ENCODE measurements around the gene ILK.

Gene ILK

GRCh38 chr11:6647836-6648235, 44.3 kb downstream of the ILK start:
- TF ChIP-seq, protein P1, sequence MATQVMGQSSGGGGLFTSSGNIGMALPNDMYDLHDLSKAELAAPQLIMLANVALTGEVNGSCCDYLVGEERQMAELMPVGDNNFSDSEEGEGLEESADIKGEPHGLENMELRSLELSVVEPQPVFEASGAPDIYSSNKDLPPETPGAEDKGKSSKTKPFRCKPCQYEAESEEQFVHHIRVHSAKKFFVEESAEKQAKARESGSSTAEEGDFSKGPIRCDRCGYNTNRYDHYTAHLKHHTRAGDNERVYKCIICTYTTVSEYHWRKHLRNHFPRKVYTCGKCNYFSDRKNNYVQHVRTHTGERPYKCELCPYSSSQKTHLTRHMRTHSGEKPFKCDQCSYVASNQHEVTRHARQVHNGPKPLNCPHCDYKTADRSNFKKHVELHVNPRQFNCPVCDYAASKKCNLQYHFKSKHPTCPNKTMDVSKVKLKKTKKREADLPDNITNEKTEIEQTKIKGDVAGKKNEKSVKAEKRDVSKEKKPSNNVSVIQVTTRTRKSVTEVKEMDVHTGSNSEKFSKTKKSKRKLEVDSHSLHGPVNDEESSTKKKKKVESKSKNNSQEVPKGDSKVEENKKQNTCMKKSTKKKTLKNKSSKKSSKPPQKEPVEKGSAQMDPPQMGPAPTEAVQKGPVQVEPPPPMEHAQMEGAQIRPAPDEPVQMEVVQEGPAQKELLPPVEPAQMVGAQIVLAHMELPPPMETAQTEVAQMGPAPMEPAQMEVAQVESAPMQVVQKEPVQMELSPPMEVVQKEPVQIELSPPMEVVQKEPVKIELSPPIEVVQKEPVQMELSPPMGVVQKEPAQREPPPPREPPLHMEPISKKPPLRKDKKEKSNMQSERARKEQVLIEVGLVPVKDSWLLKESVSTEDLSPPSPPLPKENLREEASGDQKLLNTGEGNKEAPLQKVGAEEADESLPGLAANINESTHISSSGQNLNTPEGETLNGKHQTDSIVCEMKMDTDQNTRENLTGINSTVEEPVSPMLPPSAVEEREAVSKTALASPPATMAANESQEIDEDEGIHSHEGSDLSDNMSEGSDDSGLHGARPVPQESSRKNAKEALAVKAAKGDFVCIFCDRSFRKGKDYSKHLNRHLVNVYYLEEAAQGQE (IDR thresholded peaks at IDR 0.05; ENCODE audit: insufficient replicate concordance, low read depth) = no peak
- no peak for TF ChIP-seq SPI1 (IDR thresholded peaks at IDR 0.05; ENCODE audit: borderline replicate concordance, low read depth)
- no peak for TF ChIP-seq POLR2AphosphoS5 (IDR thresholded peaks at IDR 0.05; ENCODE audit: low read depth)
- no peak for TF ChIP-seq CTCF (IDR thresholded peaks at IDR 0.05; ENCODE audit: insufficient read depth, low read length)
- TF ChIP-seq GABPA (IDR thresholded peaks at IDR 0.05; ENCODE audit: low read depth) = no peak
- no peak overlapping the region for H3K4me3 ChIP-seq (replicated peaks; ENCODE audit: insufficient read depth, low read length)
- DNase-seq (ENCODE audit: low read depth in 1 of 2, low spot score in 1 of 2) = no peak
- peak overlapping the region; percentile 55 for H3K27ac ChIP-seq (replicated peaks)
- H3K27me3 ChIP-seq (ENCODE audit: insufficient read depth, poor library complexity, severe bottlenecking) = no peaks in the 10 kb centered on the region

DNA sequence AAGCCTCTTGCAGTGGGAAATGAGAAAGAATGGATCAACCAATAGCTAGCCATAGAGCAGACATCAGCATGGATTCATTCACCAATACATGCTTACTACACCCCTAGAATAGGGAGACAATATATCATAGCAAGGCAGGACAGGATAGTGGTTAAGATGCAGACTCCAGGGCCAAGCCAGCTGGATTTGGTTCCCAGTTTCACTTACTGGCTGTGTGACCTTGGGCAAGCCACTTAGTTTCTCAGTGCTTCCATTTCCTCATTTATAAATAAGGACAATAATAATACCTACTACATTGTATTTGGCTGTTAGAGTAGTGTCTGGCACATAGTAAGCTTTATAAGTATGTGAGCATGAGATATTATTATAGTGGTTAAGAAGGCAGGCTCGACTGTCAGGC, 44.9 kb downstream of the ILK start:
- Histone ChIP-seq H3K4me3 (replicated peaks; ENCODE audit: insufficient read depth, low read length) (no peak overlapping the region), H3K27me3 (ENCODE audit: insufficient read depth, poor library complexity, severe bottlenecking) (no peaks in the 10 kb centered on the region), H3K27ac (replicated peaks) (no peak overlapping the region)
- peak in 1 of 2 experiments; percentile 28 for DNase-seq (ENCODE audit: low read depth in 1 of 2, low spot score in 1 of 2)
- TF ChIP-seq POLR2AphosphoS5 (IDR thresholded peaks at IDR 0.05; ENCODE audit: low read depth) (no peak), GABPA (IDR thresholded peaks at IDR 0.05; ENCODE audit: low read depth) (no peak), CTCF (IDR thresholded peaks at IDR 0.05; ENCODE audit: insufficient read depth, low read length) (no peak), SPI1 (IDR thresholded peaks at IDR 0.05; ENCODE audit: borderline replicate concordance, low read depth) (peak; percentile 32; the same call in 1 of the 2 replicates)
- TF ChIP-seq, protein P1 (IDR thresholded peaks at IDR 0.05; ENCODE audit: insufficient replicate concordance, low read depth) = no peak

DNA sequence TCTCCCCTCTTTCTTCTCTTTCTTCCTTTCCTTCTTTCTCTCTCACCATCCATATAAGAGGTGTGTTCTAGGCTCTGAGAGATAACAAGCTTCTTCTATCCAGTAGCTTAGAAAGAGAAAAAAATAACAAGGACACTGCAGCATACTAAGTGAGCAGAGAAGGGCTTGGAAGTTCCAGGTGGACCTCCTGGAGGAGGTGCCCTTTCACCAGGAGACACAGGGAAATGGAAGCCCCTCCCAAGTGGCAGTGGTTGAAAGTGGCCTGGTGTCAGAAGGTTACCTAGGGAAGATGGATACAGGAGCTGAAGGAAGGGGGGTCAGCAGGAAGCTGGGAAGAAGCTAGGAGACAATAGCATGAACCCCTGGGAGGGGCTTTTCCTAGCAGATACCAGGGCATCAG, 46.5 kb downstream of the ILK start:
- no peak overlapping the region for H3K27ac ChIP-seq (replicated peaks)
- H3K4me3 ChIP-seq (replicated peaks; ENCODE audit: insufficient read depth, low read length) = no peak overlapping the region
- TF ChIP-seq SPI1 (IDR thresholded peaks at IDR 0.05; ENCODE audit: borderline replicate concordance, low read depth) (no peak), GABPA (IDR thresholded peaks at IDR 0.05; ENCODE audit: low read depth) (no peak), POLR2AphosphoS5 (IDR thresholded peaks at IDR 0.05; ENCODE audit: low read depth) (no peak), CTCF (IDR thresholded peaks at IDR 0.05; ENCODE audit: insufficient read depth, low read length) (no peak)
- DNase-seq (ENCODE audit: low read depth in 1 of 2, low spot score in 1 of 2) = no peak
- H3K27me3 ChIP-seq (ENCODE audit: insufficient read depth, poor library complexity, severe bottlenecking) = peaks cover 4% of the 10 kb centered on the region

- Histone ChIP-seq H3K4me3 (replicated peaks; ENCODE audit: insufficient read depth, low read length) (no peak overlapping the region), H3K27ac (replicated peaks) (no peak overlapping the region), H3K27me3 (ENCODE audit: insufficient read depth, poor library complexity, severe bottlenecking) (peaks cover 6% of the 10 kb centered on the region)
- no peak for DNase-seq (ENCODE audit: low read depth in 1 of 2, low spot score in 1 of 2)
- TF ChIP-seq GABPA (IDR thresholded peaks at IDR 0.05; ENCODE audit: low read depth) = no peak
- no peak for TF ChIP-seq POLR2AphosphoS5 (IDR thresholded peaks at IDR 0.05; ENCODE audit: low read depth)
- TF ChIP-seq, protein P1 (IDR thresholded peaks at IDR 0.05; ENCODE audit: insufficient replicate concordance, low read depth) = no peak
These were observed 47.4 kb downstream of the ILK start for GRCh38 chr11:6650980-6651379.

Data from HL-60 (cell line).